ENCODE data around the gene LRRC71. TPM values are rescaled to one million over a fixed set of nuclear protein-coding genes. Genes with fewer than 3 reads are reported as not detected.

The LRRC71 gene
- total and polyA plus RNA-seq, 2 experiments from 2014 or later = 0.32 TPM; not detected in 1

GRCh38 chr1:156951371-156951770 is 30.9 kb downstream of the LRRC71 start:
- Histone ChIP-seq H3K4me3 (no peak overlapping the region), H3K36me3 (ENCODE audit: low read depth) (peaks cover 19% of the 10 kb centered on the region; the same call in 1 of the 2 replicates), H3K4me2 (ENCODE audit: unreplicated experiment) (no peak overlapping the region), H3K27me3 (replicated peaks; ENCODE audit: insufficient read depth) (no peaks in the 10 kb centered on the region), H2AFZ (no peak overlapping the region), H3K9ac (no peak overlapping the region), H3K4me1 (ENCODE audit: insufficient read depth) (no peaks in the 10 kb centered on the region), H4K20me1 (ENCODE audit: insufficient read depth) (no peaks in the 10 kb centered on the region), H3F3A (ENCODE audit: insufficient read depth) (no peaks in the 10 kb centered on the region), H3K9me3 (ENCODE audit: low read depth) (no peaks in the 10 kb centered on the region), H3K79me2 (ENCODE audit: insufficient read depth) (no peaks in the 10 kb centered on the region), H3K9me2 (ENCODE audit: insufficient read depth) (no peaks in the 10 kb centered on the region), H3K27ac (no peak overlapping the region)
- no peak for DNase-seq
- TF ChIP-seq EZH2phosphoT487 (IDR thresholded peaks at IDR 0.05; ENCODE audit: insufficient read depth, low read depth) = no peak
- no peak for TF ChIP-seq EZH2 (IDR thresholded peaks at IDR 0.05; ENCODE audit: insufficient read depth, poor library complexity, severe bottlenecking)
- WGBS, 2 experiments (ENCODE audit: low coverage in 1 of 2, low lambda C conversion rate in 2 of 2, missing lambda C conversion rate in 2 of 2) = 99 to 100% methylated on average over 5 of the region's 5 CpGs
- in situ Hi-C loops (cut with MboI) = no loop called here

- H3K27ac ChIP-seq = no peak overlapping the region
- H3K79me2 ChIP-seq (ENCODE audit: insufficient read depth) = no peaks in the 10 kb centered on the region
- no peaks in the 10 kb centered on the region for H3K9me2 ChIP-seq (ENCODE audit: insufficient read depth)
- TF ChIP-seq EZH2phosphoT487 (IDR thresholded peaks at IDR 0.05; ENCODE audit: insufficient read depth, low read depth) (no peak), EZH2 (IDR thresholded peaks at IDR 0.05; ENCODE audit: insufficient read depth, poor library complexity, severe bottlenecking) (no peak)
- H3K27me3 ChIP-seq (replicated peaks; ENCODE audit: insufficient read depth) = no peaks in the 10 kb centered on the region
- H3K9ac ChIP-seq = no peak overlapping the region
- DNase-seq = no peak
- WGBS, 2 experiments (ENCODE audit: low coverage in 1 of 2, low lambda C conversion rate in 2 of 2, missing lambda C conversion rate in 2 of 2) = 93 to 100% methylated on average over 2 of the region's 2 CpGs
- no peak overlapping the region for H3K4me2 ChIP-seq (ENCODE audit: unreplicated experiment)
- no peaks in the 10 kb centered on the region for H3F3A ChIP-seq (ENCODE audit: insufficient read depth)
- no peaks in the 10 kb centered on the region for H3K4me1 ChIP-seq (ENCODE audit: insufficient read depth)
- no peak overlapping the region for H3K4me3 ChIP-seq
- H4K20me1 ChIP-seq (ENCODE audit: insufficient read depth) = no peaks in the 10 kb centered on the region
- peaks cover 15% of the 10 kb centered on the region; the same call in 1 of the 2 replicates for H3K36me3 ChIP-seq (ENCODE audit: low read depth)
- H2AFZ ChIP-seq = no peak overlapping the region
- no peaks in the 10 kb centered on the region for H3K9me3 ChIP-seq (ENCODE audit: low read depth)
- in situ Hi-C loops (cut with MboI) = no loop called here
Observed at GRCh38 chr1:156953571-156953970, 33.1 kb downstream of the LRRC71 start.

- in situ Hi-C loops (cut with MboI) = no loop called here
- no peak for DNase-seq
- H3K27me3 ChIP-seq (replicated peaks; ENCODE audit: insufficient read depth) = no peaks in the 10 kb centered on the region
- no peak overlapping the region for H3K9ac ChIP-seq
- 91 to 92% methylated on average over 10 of the region's 10 CpGs for WGBS, 2 experiments (ENCODE audit: low coverage in 1 of 2, low lambda C conversion rate in 2 of 2, missing lambda C conversion rate in 2 of 2)
- no peaks in the 10 kb centered on the region for H3K9me3 ChIP-seq (ENCODE audit: low read depth)
- no peak overlapping the region for H3K4me2 ChIP-seq (ENCODE audit: unreplicated experiment)
- H3K4me3 ChIP-seq = no peak overlapping the region
- H4K20me1 ChIP-seq (ENCODE audit: insufficient read depth) = no peaks in the 10 kb centered on the region
- H3F3A ChIP-seq (ENCODE audit: insufficient read depth) = no peaks in the 10 kb centered on the region
- peaks cover 10% of the 10 kb centered on the region; the same call in 1 of the 2 replicates for H3K36me3 ChIP-seq (ENCODE audit: low read depth)
- TF ChIP-seq EZH2 (IDR thresholded peaks at IDR 0.05; ENCODE audit: insufficient read depth, poor library complexity, severe bottlenecking) (no peak), EZH2phosphoT487 (IDR thresholded peaks at IDR 0.05; ENCODE audit: insufficient read depth, low read depth) (no peak)
- H3K79me2 ChIP-seq (ENCODE audit: insufficient read depth) = no peaks in the 10 kb centered on the region
- no peak overlapping the region for H3K27ac ChIP-seq
- no peak overlapping the region for H2AFZ ChIP-seq
- no peaks in the 10 kb centered on the region for H3K4me1 ChIP-seq (ENCODE audit: insufficient read depth)
- no peaks in the 10 kb centered on the region for H3K9me2 ChIP-seq (ENCODE audit: insufficient read depth)
Observed at GRCh38 chr1:156956333-156956732, 35.9 kb downstream of the LRRC71 start.

GRCh38 chr1:156957634-156958033 is 37.2 kb downstream of the LRRC71 start:
- no peak for DNase-seq
- H3K4me3 ChIP-seq = no peak overlapping the region
- H3K27ac ChIP-seq = no peak overlapping the region
- no peak overlapping the region for H2AFZ ChIP-seq
- no peaks in the 10 kb centered on the region for H4K20me1 ChIP-seq (ENCODE audit: insufficient read depth)
- no peak overlapping the region for H3K4me2 ChIP-seq (ENCODE audit: unreplicated experiment)
- in situ Hi-C loops (cut with MboI) = no loop called here
- H3K27me3 ChIP-seq (replicated peaks; ENCODE audit: insufficient read depth) = no peaks in the 10 kb centered on the region
- 96 to 99% methylated on average over 3 of the region's 3 CpGs for WGBS, 2 experiments (ENCODE audit: low coverage in 1 of 2, low lambda C conversion rate in 2 of 2, missing lambda C conversion rate in 2 of 2)
- no peaks in the 10 kb centered on the region for H3K4me1 ChIP-seq (ENCODE audit: insufficient read depth)
- no peaks in the 10 kb centered on the region for H3F3A ChIP-seq (ENCODE audit: insufficient read depth)
- H3K9me3 ChIP-seq (ENCODE audit: low read depth) = no peaks in the 10 kb centered on the region
- TF ChIP-seq EZH2 (IDR thresholded peaks at IDR 0.05; ENCODE audit: insufficient read depth, poor library complexity, severe bottlenecking) (no peak), EZH2phosphoT487 (IDR thresholded peaks at IDR 0.05; ENCODE audit: insufficient read depth, low read depth) (no peak)
- H3K36me3 ChIP-seq (ENCODE audit: low read depth) = peaks cover 10% of the 10 kb centered on the region; the same call in 1 of the 2 replicates
- no peaks in the 10 kb centered on the region for H3K79me2 ChIP-seq (ENCODE audit: insufficient read depth)
- no peaks in the 10 kb centered on the region for H3K9me2 ChIP-seq (ENCODE audit: insufficient read depth)
- no peak overlapping the region for H3K9ac ChIP-seq

- no peaks in the 10 kb centered on the region for H4K20me1 ChIP-seq (ENCODE audit: insufficient read depth)
- H3K79me2 ChIP-seq (ENCODE audit: insufficient read depth) = no peaks in the 10 kb centered on the region
- H3K9ac ChIP-seq = no peak overlapping the region
- H3K4me2 ChIP-seq (ENCODE audit: unreplicated experiment) = no peak overlapping the region
- H2AFZ ChIP-seq = no peak overlapping the region
- no peaks in the 10 kb centered on the region for H3K9me3 ChIP-seq (ENCODE audit: low read depth)
- no peak for DNase-seq
- peaks cover 10% of the 10 kb centered on the region; the same call in 1 of the 2 replicates for H3K36me3 ChIP-seq (ENCODE audit: low read depth)
- WGBS, 2 experiments (ENCODE audit: low coverage in 1 of 2, low lambda C conversion rate in 2 of 2, missing lambda C conversion rate in 2 of 2) = 54 to 57% methylated on average over 2 of the region's 2 CpGs
- H3K4me1 ChIP-seq (ENCODE audit: insufficient read depth) = no peaks in the 10 kb centered on the region
- no peaks in the 10 kb centered on the region for H3F3A ChIP-seq (ENCODE audit: insufficient read depth)
- no peaks in the 10 kb centered on the region for H3K9me2 ChIP-seq (ENCODE audit: insufficient read depth)
- H3K27ac ChIP-seq = no peak overlapping the region
- in situ Hi-C loops (cut with MboI) = no loop called here
- no peak overlapping the region for H3K4me3 ChIP-seq
- TF ChIP-seq EZH2phosphoT487 (IDR thresholded peaks at IDR 0.05; ENCODE audit: insufficient read depth, low read depth) (no peak), EZH2 (IDR thresholded peaks at IDR 0.05; ENCODE audit: insufficient read depth, poor library complexity, severe bottlenecking) (no peak)
- no peaks in the 10 kb centered on the region for H3K27me3 ChIP-seq (replicated peaks; ENCODE audit: insufficient read depth)
Observed at GRCh38 chr1:156958247-156958714, 37.8 kb downstream of the LRRC71 start.
